HFF-Myc (cell line): ENCODE results near the gene PRDM16.

Source experiments
- DNase-seq: peaks from one replicate; pipeline ENCODE4 v3.0.0-alpha.2; 2011; ENCODE audit warnings: low read depth; ENCODE audit errors: extremely low read depth
- H3K4me3 ChIP-seq: replicated peaks from 2 replicates; pipeline ENCODE4 v1.5.1; 2011; ENCODE audit warnings: low read depth, mild to moderate bottlenecking, control low read depth, low read length
- TF ChIP-seq, protein P1 (sequence below): IDR thresholded peaks from 2 replicates; pipeline ENCODE4 v1.5.1; 2012; ENCODE audit warnings: mild to moderate bottlenecking, low read depth, low read length, control low read depth; ENCODE audit errors: missing control alignments

PRDM16 gene

DNA sequence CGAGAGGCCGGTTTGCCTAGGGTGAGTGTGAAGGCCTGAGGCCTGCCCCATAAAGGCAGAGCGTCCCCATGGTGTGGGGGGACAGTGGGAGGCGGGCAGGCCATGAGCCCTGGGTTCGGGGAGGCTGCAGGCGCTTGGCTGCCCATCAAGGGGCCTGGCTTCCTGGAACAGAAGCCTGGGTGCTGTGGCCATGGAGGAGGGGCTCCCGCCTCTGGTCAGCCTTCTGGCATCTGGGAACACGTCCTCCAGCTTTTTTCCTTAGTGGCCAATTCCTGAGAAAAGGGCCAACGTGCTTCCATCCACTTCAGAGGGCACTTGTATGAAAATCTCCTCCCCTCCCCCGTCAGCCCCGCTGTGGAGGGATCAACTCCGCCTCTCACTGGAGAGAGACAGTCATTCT is 58.7 kb downstream of the PRDM16 start:
- no peak overlapping the region for H3K4me3 ChIP-seq
- TF ChIP-seq, protein P1, sequence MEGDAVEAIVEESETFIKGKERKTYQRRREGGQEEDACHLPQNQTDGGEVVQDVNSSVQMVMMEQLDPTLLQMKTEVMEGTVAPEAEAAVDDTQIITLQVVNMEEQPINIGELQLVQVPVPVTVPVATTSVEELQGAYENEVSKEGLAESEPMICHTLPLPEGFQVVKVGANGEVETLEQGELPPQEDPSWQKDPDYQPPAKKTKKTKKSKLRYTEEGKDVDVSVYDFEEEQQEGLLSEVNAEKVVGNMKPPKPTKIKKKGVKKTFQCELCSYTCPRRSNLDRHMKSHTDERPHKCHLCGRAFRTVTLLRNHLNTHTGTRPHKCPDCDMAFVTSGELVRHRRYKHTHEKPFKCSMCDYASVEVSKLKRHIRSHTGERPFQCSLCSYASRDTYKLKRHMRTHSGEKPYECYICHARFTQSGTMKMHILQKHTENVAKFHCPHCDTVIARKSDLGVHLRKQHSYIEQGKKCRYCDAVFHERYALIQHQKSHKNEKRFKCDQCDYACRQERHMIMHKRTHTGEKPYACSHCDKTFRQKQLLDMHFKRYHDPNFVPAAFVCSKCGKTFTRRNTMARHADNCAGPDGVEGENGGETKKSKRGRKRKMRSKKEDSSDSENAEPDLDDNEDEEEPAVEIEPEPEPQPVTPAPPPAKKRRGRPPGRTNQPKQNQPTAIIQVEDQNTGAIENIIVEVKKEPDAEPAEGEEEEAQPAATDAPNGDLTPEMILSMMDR: no peak
- DNase-seq: no peak

GRCh38 chr1:3128431-3129132 is 59.6 kb downstream of the PRDM16 start:
- TF ChIP-seq, protein P1: no peak
- no peak overlapping the region for H3K4me3 ChIP-seq
- no peak for DNase-seq

DNA sequence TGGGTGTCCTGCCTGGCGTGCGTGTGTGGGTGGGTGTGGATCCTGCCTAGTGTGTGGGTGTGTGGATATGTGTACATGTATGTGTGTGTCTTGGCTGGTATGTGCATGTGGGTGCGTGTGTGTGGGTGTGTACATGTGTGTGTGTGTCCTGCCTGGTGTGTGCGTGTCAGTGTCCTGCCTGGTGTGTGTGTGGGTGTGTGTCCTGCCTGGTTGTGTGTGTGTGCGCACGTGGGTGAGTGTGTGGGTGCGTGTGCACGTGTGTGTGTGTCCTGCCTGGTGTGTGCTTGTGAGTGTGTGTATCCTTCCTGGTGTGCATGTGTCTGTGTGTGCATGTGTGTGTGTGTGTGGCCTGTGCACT is 60.1 kb downstream of the PRDM16 start:
- TF ChIP-seq, protein P1: no peak
- no peak overlapping the region for H3K4me3 ChIP-seq
- DNase-seq: no peak

GRCh38 chr1:3130268-3130667 is 61.3 kb downstream of the PRDM16 start:
- DNase-seq: no peak
- TF ChIP-seq, protein P1: no peak
- no peak overlapping the region for H3K4me3 ChIP-seq

GRCh38 chr1:3132660-3133059 is 63.7 kb downstream of the PRDM16 start:
- no peak for DNase-seq
- H3K4me3 ChIP-seq: no peak overlapping the region
- TF ChIP-seq, protein P1: no peak

DNA sequence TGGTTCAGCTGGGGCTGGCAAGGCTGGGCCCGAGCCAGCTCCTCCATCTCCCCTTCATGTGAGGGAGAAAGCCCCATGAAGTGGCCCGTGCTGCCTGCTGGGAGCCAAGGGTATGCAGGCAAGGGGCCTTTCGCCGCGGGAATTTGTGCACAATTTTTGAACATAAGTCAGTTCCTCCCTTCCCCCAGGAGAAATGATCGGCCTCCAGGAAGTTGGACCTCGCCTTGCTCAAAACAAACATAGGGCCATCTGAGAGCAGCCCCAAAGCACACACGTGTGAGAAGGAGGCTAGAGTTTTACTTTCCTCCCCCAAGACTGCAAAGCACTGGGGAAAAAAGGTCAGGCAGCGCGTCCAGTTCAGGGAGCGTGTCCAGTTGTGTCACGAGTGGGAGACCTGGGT is 64.7 kb downstream of the PRDM16 start:
- no peak overlapping the region for H3K4me3 ChIP-seq
- TF ChIP-seq, protein P1: no peak
- DNase-seq: no peak
